Osteocyte (in vitro differentiated cells): Measurements from ENCODE around the gene PARVG. TPM values are rescaled to one million over a fixed set of nuclear protein-coding genes. Genes with fewer than 3 reads are reported as not detected.

Experiments used
- DNase-seq: peaks from one replicate; pipeline ENCODE4 v3.0.0; 2021; ENCODE audit warnings: mixed read lengths; ENCODE audit not compliant: unreplicated experiment; ENCODE audit errors: extremely low spot score
- H3K27ac Mint-ChIP-seq: one replicate; pipeline ENCODE4 v1.8.0; 2021; ENCODE audit warnings: mild to moderate bottlenecking, mixed read lengths; ENCODE audit not compliant: unreplicated experiment
- H3K27me3 Mint-ChIP-seq: one replicate; pipeline ENCODE4 v1.8.0; 2021; ENCODE audit warnings: mixed read lengths; ENCODE audit not compliant: unreplicated experiment
- H3K36me3 Mint-ChIP-seq: one replicate; pipeline ENCODE4 v1.8.0; 2021; ENCODE audit warnings: mixed read lengths; ENCODE audit not compliant: unreplicated experiment
- H3K4me1 Mint-ChIP-seq: one replicate; pipeline ENCODE4 v1.8.0; 2021; ENCODE audit warnings: mixed read lengths; ENCODE audit not compliant: unreplicated experiment
- H3K4me3 Mint-ChIP-seq: one replicate; pipeline ENCODE4 v1.8.0; 2021; ENCODE audit warnings: mild to moderate bottlenecking, moderate library complexity, mixed read lengths; ENCODE audit not compliant: unreplicated experiment
- H3K9me3 Mint-ChIP-seq: one replicate; pipeline ENCODE4 v1.8.0; 2021; ENCODE audit warnings: mixed read lengths; ENCODE audit not compliant: unreplicated experiment
- CTCF ChIP-seq: fragments of 200-600 bp; sonication (generic); IDR thresholded peaks from 2 replicates; pipeline ENCODE4 v1.5.0; 2021; ENCODE audit warnings: antibody characterized with exemption, mild to moderate bottlenecking, moderate library complexity
- total RNA-seq: library from RNA; stranded (reverse); gene quantifications from 2 replicates; pipeline ENCODE4 v1.2.1, GENCODE V29; 2021

Gene PARVG
- total RNA-seq, 1 donor from 2014 or later, result not detected

- H3K4me3 Mint-ChIP-seq, result no peak overlapping the region
- no peak for DNase-seq
- no peak for TF ChIP-seq CTCF
- H3K27ac Mint-ChIP-seq, result no peak overlapping the region
- H3K27me3 Mint-ChIP-seq, result peaks cover 5% of the 10 kb centered on the region
- peaks cover 18% of the 10 kb centered on the region for H3K4me1 Mint-ChIP-seq
- no peaks in the 10 kb centered on the region for H3K36me3 Mint-ChIP-seq
- H3K9me3 Mint-ChIP-seq, result no peaks in the 10 kb centered on the region
These were observed 38.2 kb upstream of the PARVG start for GRCh38 chr22:44142421-44143104.

- no peak overlapping the region for H3K4me3 Mint-ChIP-seq
- peaks cover 24% of the 10 kb centered on the region for H3K4me1 Mint-ChIP-seq
- no peaks in the 10 kb centered on the region for H3K36me3 Mint-ChIP-seq
- no peaks in the 10 kb centered on the region for H3K9me3 Mint-ChIP-seq
- no peak overlapping the region for H3K27ac Mint-ChIP-seq
- DNase-seq, result no peak
- H3K27me3 Mint-ChIP-seq, result peaks cover 5% of the 10 kb centered on the region
- no peak for TF ChIP-seq CTCF
These were observed 37.6 kb upstream of the PARVG start for GRCh38 chr22:44143105-44143474.

DNA sequence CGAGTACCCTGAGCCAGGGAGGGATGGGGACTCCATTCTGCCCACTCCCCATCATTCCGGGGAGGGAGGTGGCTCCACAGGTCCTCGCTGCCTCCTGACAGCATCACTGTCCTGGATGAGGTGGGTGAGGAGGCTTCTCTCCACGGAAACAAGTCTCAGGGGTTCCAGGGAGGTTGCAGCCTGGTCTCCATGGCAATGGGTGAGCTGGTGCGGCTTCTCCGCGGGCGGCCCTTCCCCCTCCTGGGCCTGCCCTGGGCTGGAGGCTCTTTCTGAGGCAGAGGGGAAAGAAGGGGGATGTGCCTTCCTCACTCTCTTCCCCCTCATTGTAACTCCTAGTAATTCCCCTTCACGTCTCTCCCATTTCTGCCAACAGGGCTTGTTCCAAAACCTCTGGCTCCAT, 37.1 kb upstream of the PARVG start:
- peaks cover 28% of the 10 kb centered on the region for H3K4me1 Mint-ChIP-seq

DNA sequence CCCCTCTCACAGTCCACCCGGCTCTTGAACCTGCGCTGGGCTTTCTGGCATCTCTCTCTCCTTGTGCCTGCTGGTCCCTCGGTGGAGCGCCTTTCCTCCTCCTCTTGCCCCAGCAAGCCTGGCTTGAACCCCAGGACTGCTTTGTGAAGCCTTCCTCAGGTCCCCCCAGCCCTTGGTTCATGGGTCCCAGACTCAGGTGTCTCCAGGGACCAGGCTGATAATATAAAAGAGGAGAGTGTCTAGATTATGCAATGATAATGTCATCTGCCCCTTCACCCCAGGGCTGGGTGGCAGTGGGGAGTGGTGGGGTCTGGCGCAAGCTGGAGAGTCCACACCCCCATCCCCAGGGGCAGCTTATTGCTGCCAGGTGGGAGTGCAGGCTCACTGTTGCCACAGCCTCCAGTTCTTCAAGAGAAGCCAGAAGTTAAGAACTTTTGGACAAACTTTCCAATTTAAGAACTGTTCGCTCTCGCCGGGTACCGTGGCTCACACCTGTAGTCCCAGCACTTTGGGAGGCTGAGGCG, 36.6 kb upstream of the PARVG start:
- no peak for TF ChIP-seq CTCF
- no peak overlapping the region for H3K4me3 Mint-ChIP-seq
- H3K27ac Mint-ChIP-seq, result no peak overlapping the region
- H3K36me3 Mint-ChIP-seq, result no peaks in the 10 kb centered on the region
- peaks cover 5% of the 10 kb centered on the region for H3K27me3 Mint-ChIP-seq
- no peak for DNase-seq
- H3K4me1 Mint-ChIP-seq, result peaks cover 33% of the 10 kb centered on the region
- H3K9me3 Mint-ChIP-seq, result no peaks in the 10 kb centered on the region

More for the DNA sequence above, 37.1 kb upstream of the PARVG start:
- DNase-seq, result no peak
- Mint-ChIP-seq H3K27ac (no peak overlapping the region), H3K36me3 (no peaks in the 10 kb centered on the region), H3K27me3 (peaks cover 5% of the 10 kb centered on the region), H3K9me3 (no peaks in the 10 kb centered on the region), H3K4me3 (no peak overlapping the region)
- no peak for TF ChIP-seq CTCF

DNA sequence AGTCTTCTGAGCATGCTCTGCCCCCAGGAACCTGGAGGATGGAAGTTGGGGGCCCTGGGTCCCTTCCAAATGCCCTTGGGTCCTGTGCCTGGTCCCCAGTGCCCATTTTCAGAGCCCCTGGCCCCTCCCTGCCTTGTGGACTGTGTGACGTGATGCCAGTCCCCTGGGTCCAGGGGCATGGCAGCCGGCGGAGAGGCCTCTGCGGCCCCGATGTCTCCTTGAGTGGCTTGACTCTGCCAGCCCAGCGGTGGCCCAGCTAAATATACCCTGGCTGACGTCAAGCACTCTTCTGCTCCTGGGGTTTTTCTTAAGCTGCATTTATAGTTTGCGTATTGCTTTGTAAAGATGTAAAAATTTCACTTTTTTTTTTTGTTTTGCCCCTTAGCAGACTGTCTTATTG, 35.2 kb upstream of the PARVG start:
- H3K9me3 Mint-ChIP-seq, result no peaks in the 10 kb centered on the region
- peaks cover 33% of the 10 kb centered on the region for H3K4me1 Mint-ChIP-seq
- H3K4me3 Mint-ChIP-seq, result no peak overlapping the region
- no peak overlapping the region for H3K27ac Mint-ChIP-seq
- H3K27me3 Mint-ChIP-seq, result peaks cover 5% of the 10 kb centered on the region
- no peak for TF ChIP-seq CTCF
- DNase-seq, result no peak
- no peaks in the 10 kb centered on the region for H3K36me3 Mint-ChIP-seq
